ENCODE measurements around the gene FBXL14.

The FBXL14 gene

DNA sequence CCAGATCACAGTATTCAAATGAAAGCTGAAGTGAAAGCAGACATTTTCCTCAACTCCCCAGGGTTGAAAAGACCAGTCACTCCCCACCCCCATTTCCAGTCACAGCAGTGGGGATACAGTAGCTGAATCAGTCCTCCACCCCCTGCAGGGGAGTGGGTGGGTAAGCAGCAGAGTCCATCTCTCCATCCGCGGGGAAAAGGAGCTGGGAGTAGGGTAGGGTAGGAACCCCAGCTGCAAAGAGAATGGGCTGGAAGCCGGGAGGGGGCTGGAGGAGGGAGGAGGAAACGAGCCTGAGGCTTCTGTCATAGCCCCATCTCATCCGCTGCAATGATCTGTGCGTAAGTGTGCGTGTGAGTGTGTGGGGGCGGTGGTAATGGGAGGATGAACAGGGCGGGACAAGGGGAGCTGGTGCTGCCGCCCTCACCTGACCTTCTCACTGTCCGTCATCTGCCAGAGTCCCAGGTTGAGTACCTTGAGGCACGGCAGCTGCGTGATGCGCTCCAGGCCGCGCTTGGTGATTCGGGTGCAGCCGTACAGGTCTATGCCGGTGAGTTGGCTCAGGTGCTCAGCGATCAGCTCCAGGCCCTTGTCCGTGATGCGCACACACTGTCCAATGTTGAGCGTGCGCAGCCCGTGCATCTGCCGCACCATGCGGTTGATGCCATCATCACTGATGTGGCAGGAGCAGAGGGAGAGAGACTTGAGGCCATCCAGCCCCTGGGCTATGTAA is 1.8 kb downstream of the FBXL14 start:
- peak in 1 of 2 experiments; percentile 57 for DNase-seq

DNA sequence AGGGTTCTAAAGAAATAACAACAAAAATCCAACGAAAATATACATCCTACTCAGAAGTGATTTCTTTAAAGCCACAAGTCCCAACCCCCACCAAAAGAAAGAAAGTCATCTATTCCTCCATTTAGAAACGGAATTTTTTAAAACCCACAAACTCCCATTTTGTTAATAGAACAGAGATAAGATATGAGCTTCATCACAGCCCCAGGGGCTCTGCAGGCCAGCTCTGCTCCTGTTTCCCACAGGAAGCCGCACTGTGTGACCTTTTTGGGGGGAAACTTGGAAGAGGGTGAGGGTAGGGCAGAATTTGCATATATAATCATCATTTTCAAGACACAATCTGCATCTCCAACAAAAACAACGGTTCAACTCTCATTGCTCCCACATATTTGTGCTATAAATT is 2.8 kb downstream of the FBXL14 start:
- DNase-seq = no peak

DNA sequence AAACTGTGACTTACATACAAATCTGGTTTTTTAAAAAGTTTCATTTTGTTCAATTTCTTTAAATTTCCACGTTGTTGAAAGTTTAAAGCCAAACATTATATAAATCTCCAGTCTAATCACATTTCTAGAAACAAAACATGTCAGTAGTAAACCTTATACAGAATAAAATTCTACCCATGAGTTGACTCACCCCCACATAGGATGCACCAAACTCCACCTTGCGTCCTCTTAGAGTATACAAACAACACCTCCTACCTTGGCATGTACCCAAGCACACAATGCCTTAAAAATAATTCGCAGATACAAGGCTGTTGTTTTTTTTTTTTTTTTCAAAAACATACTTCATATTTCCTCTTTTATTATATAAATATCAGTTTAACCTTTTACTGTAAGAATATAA is 3.3 kb downstream of the FBXL14 start:
- no peak for DNase-seq

- DNase-seq = no peak
Observed at GRCh38 chr12:1590221-1590979, 4.0 kb downstream of the FBXL14 start.

DNA sequence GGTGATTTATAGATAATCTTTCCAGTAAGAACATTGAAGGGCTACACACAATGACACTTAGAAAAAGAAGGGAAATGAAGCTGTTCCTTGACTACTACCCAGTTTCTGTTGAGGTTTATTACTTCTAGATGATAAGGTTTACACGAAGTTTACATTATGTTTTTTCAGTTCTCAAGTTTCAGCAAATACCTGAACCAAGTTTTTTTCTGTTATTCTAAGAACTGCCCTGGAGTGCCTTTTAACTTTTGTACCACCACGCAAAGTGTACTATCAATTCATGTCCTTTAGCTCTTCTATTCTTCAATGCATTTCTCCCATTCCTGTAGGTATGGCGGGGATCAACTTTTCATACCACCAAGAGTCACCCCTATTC is 5.8 kb downstream of the FBXL14 start:
- no peak for DNase-seq

GRCh38 chr12:1587927-1588574 is 6.3 kb downstream of the FBXL14 start:
- DNase-seq = no peak

- DNase-seq = no peak
Observed at GRCh38 chr12:1584326-1584725, 10.1 kb downstream of the FBXL14 start.

DNA sequence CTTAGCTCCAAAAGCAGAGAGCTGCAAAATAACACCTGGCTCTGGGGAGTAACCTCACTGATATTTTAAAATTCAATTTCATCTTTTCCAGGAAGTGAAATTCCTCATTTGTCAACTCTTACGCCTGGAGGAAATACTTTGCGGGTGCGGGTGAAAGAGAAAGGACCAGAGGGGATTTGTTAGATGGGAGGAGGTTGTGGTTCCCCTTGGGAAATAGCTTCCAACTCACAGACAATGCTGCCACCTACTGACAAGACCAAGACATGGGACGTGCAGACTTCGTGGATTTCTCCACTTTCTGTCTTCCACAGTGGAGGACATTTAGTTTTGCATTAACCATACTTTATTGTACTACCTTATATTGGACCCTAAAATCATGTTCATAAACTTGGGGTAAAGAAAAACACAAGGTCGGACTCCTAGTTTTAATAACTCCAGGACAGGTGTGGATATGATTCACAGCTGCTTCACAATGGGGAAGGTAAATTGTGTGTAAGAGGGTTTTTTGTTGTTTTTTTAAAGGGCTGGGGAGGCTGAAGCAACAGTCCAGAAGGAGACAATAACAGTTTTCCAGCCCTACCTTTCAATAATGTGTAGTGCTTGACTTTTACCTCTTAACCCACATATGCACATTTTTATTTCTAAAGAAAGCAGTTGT is 10.8 kb downstream of the FBXL14 start:
- peak; percentile 24 to 55 for DNase-seq

DNA sequence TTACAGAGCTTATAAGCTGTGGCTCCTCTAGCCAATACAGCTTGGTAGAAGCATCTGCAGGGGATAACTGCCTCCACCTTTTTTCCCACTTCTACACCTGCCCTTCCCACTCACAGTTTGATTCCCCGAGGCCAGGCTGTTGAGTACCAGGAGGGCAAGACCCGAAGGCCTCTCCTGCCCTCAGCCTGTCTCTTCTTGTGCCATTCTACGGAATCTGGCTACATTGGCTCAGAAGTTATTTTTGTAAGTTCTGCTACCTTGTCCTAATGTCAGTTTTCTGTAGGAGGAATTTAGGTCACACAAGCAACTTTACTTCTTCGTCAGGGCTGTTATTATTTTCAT is 11.7 kb downstream of the FBXL14 start:
- DNase-seq = no peak

- DNase-seq = no peak
Observed at GRCh38 chr12:1581973-1582708, 12.2 kb downstream of the FBXL14 start.

GRCh38 chr12:1580526-1580925 is 13.9 kb downstream of the FBXL14 start:
- DNase-seq = no peak

- no peak for DNase-seq
Observed at GRCh38 chr12:1579651-1580435, 14.5 kb downstream of the FBXL14 start.

DNA sequence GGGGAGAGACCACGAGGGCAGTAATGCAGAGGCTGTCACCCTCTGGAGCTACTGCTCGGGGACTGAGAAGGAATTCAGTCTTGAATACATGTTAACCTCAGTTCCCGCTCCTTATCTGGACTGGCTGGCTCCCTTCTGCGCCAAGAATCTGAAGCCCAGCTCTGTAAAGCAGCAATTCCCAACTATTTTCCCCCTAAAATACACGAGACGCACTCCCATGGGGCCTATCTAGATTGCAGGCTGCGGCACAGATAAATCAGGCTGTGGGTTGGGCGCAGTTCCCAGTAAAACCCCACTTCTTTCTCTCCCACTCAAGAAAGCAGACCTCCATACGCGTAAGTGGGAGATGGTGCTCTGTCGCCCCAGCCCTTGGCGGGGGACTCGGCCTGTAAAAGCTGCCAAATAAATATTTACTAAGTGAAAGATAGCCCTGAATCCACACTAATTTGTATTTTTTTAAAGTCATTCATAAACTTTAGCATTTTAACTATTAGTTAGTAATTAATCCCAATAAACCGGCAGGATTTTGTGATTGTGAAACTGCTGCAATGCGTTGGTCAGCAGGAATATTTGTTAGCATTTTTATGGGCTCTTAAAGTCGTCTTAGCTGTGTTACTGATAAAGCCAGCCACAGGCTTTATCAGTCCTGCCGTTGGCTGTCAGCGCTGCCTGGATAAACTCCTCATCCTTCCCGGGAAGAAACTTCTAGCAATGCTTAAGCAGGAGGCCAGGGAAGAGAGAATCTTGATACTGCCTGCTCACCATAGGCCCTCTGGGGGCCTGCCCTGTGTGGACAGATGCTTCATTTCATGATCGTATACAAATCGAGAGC is 17.8 kb downstream of the FBXL14 start:
- DNase-seq = no peak

GRCh38 chr12:1575408-1576401 is 18.7 kb downstream of the FBXL14 start:
- no peak for DNase-seq

DNA sequence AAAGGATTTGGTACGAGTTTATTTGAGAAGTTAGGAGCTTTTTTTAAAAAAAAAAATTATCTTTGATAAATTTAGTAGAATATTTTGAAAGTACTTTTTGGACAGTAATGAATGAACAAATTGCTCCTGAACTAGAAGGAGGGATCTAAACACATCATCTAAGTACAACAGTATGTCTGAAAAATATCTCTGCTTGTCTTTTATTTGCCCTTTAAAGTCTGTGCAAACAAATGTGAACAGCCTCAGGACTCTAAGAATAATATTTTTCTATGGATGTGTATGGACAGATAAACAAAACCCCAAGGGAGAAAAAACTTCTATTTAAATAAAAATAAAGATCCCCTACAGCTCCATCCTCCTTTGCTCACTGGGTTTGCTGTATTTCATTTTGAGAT is 19.5 kb downstream of the FBXL14 start:
- no peak for DNase-seq

DNA sequence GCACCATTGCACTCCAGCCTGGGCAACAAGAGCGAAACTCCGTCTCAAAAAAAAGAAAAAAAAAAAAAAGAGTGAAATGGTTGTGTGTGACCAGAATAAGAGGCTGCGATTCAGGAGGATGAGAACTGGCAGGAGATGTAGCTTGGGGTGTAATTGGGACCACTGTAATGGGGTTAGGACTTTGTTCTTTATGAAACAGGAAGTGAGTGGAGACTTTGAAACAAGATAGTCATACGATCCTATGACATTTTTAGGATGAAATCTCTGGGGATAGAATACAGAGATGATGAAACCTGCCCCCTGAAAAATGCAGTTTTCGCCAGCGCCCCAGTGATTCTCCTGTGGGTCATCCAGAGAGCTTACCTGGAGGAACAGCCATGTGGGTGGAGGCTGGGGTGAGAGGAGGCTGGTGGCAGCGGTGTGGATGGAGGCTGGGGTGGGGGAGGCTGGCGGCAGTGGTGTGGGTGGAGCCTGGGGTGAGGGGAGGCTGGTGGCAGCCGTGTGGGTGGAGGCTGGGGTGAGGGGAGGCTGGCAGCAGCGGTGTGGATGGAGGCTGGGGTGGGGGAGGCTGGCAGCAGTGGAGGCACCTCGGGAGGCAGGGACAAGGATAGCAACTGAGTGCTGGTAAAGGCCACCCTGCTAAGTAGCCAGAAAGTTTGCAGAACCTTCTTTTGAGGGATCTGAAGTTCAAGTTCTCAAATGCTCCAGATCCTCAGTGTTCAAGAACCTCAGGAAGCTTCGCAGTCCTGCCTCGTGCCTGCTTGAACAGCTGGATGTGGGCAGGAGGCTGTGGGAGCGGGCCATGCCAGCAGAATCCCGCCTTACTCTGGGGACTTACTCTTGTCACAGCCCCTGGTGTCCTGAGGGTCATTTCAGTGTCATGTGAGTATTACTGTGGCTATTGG is 20.2 kb downstream of the FBXL14 start:
- no peak for DNase-seq

DNA sequence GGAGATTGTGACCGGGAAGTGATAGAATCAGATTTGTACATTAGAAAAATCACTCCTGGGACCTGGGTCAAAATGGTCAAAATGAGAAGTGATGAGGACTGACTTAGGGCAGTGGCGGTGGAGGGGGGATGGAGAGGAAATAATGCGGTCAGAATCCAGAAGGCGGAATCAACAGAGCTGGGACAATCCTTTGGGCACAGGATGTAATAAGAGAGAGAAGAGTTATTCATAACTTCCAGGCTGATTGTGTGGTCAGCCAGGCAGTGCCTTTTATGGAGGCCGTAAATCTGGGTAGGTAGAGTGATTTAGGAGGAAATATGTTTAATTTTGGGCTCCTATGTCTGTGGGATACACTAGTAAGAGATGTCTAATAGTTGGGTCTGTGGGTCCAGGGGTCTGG is 21.6 kb downstream of the FBXL14 start:
- DNase-seq = no peak

- no peak for DNase-seq
Observed at GRCh38 chr12:1567852-1568251, 26.5 kb downstream of the FBXL14 start.

Data from NCI-H187 (cell line).